Activated CD4-positive, alpha-beta T cell treated with anti-CD3 and anti-CD28 coated beads, Interleukin-10, Interleukin-2, amounts not matched to agents 100 ng/mL and 50 ng/mL, durations not matched to agents 16 hours and 8 hours (primary cell): ENCODE measurements around the gene WBP2.

Experiments used
- DNase-seq: peaks from one replicate; pipeline ENCODE4 v3.0.0-alpha.2; 2020

The WBP2 gene

GRCh38 chr17:75843577-75844529 lies 11.3 kb downstream of the WBP2 start, which contains the start of gene UNC13D:
Gene UNC13D, minus strand, starts transcription at chr17:75844404. Its CDS starts 67 bp downstream, at chr17:75844337.
- peak; percentile 71 for DNase-seq

GRCh38 chr17:75842963-75843576 lies 12.1 kb downstream of the WBP2 start:
- peak; percentile 51 for DNase-seq

- DNase-seq: no peak
Observed at GRCh38 chr17:75842411-75842810, 12.7 kb downstream of the WBP2 start.

GRCh38 chr17:75840799-75841164 lies 14.4 kb downstream of the WBP2 start:
- DNase-seq: no peak

- no peak for DNase-seq
Observed at GRCh38 chr17:75839942-75840798, 15.0 kb downstream of the WBP2 start.

GRCh38 chr17:75838410-75838809 lies 16.7 kb downstream of the WBP2 start:
- no peak for DNase-seq

GRCh38 chr17:75837899-75838298 lies 17.2 kb downstream of the WBP2 start:
- DNase-seq: no peak

GRCh38 chr17:75836605-75837004 lies 18.5 kb downstream of the WBP2 start:
- DNase-seq: no peak

GRCh38 chr17:75835654-75835987 lies 19.5 kb downstream of the WBP2 start:
- no peak for DNase-seq

GRCh38 chr17:75834928-75835653 lies 20.0 kb downstream of the WBP2 start:
- no peak for DNase-seq

- no peak for DNase-seq
Observed at GRCh38 chr17:75834279-75834920, 20.7 kb downstream of the WBP2 start.

GRCh38 chr17:75832652-75833400 lies 22.3 kb downstream of the WBP2 start:
- DNase-seq: peak; percentile 55

- DNase-seq: peak; percentile 67
Observed at GRCh38 chr17:75832164-75832651, 22.9 kb downstream of the WBP2 start.

- no peak for DNase-seq
Observed at GRCh38 chr17:75831032-75831571, 24.0 kb downstream of the WBP2 start.

- DNase-seq: peak; percentile 26
Observed at GRCh38 chr17:75830164-75831031, 24.7 kb downstream of the WBP2 start.

- no peak for DNase-seq
Observed at GRCh38 chr17:75829747-75830146, 25.4 kb downstream of the WBP2 start.

GRCh38 chr17:75828741-75829140 lies 26.4 kb downstream of the WBP2 start:
- DNase-seq: no peak

GRCh38 chr17:75828076-75828400 lies 27.1 kb downstream of the WBP2 start:
- no peak for DNase-seq

- DNase-seq: peak; percentile 71
Observed at GRCh38 chr17:75827308-75828075, 27.6 kb downstream of the WBP2 start.
